BJ (cell line): ENCODE results near the gene SPN. TPM values are rescaled to one million over a fixed set of nuclear protein-coding genes. Genes with fewer than 3 reads are reported as not detected.

Source experiments
- CTCF ChIA-PET: fragments of 350-600 bp; formaldehyde crosslinking; extraction: SDS; loops from one replicate; lab custom pipeline; 2021; ENCODE audit warnings: antibody characterized with exemption, inconsistent platforms; lab: Yijun Ruan, JAX
- POLR2A ChIA-PET: fragments of 300-600 bp; sonication (Branson Sonifier 250); formaldehyde crosslinking; extraction: SDS; loops from one replicate; lab custom pipeline; 2021; ENCODE audit warnings: antibody characterized with exemption; lab: Charles Lee
- DNase-seq: peaks from one replicate; pipeline ENCODE4 v3.0.0-alpha.2; 2011; ENCODE audit warnings: low read depth
- H3K27me3 ChIP-seq: 2 replicates; pipeline ENCODE4 v1.6.0; 2011; ENCODE audit warnings: low read length; ENCODE audit not compliant: control insufficient read depth, insufficient read depth
- H3K36me3 ChIP-seq: 2 replicates; pipeline ENCODE4 v1.5.1; 2011; ENCODE audit warnings: low read length; ENCODE audit not compliant: control insufficient read depth, insufficient read depth
- H3K4me3 ChIP-seq: 2 replicates; pipeline ENCODE4 v1.5.1; 2011; ENCODE audit warnings: low read depth, mild to moderate bottlenecking, control low read depth, low read length
- CTCF ChIP-seq: IDR thresholded peaks from 2 replicates; pipeline ENCODE4 v1.5.1; 2011; ENCODE audit warnings: low read depth, mild to moderate bottlenecking, control low read depth, inconsistent platforms, low read length, moderate library complexity; ENCODE audit not compliant: insufficient read depth
- polyA plus RNA-seq: library from polyadenylated mRNA; depleted of rRNA; stranded (reverse); fragments of >200 nt; gene quantifications from 2 replicates; pipeline ENCODE4 v1.2.3, GENCODE V29; 2011

The SPN gene
- polyA plus RNA-seq, 1 experiment = not detected

GRCh38 chr16:29698484-29699323 is 35.7 kb downstream of the SPN start:
- no peaks in the 10 kb centered on the region for H3K36me3 ChIP-seq
- POLR2A ChIA-PET = no interaction called here
- no peak for TF ChIP-seq CTCF
- no peak overlapping the region for H3K4me3 ChIP-seq
- no peaks in the 10 kb centered on the region for H3K27me3 ChIP-seq
- CTCF ChIA-PET = interaction anchor here (0.9 to 2.9 kb wide), 8 partner anchors 11 to 333 kb away, joined by 4 to 32 read pairs (median 8); partner anchors contain the start of genes KIF22 and TLCD3B
- DNase-seq = no peak

GRCh38 chr16:29699324-29700219 is 36.5 kb downstream of the SPN start:
- no peak for TF ChIP-seq CTCF
- Histone ChIP-seq H3K36me3 (no peaks in the 10 kb centered on the region), H3K4me3 (no peak overlapping the region), H3K27me3 (no peaks in the 10 kb centered on the region)
- CTCF ChIA-PET = interaction anchor here (0.9 to 2.9 kb wide), 22 partner anchors 8 to 726 kb away, joined by 3 to 32 read pairs (median 4); partner anchors contain the start of genes C16orf92, KIF22, QPRT and TLCD3B
- no peak for DNase-seq
- POLR2A ChIA-PET = interaction anchor here (0.5 kb wide), 1 partner anchor 247 kb away, joined by 4 read pairs; no protein-coding TSS in a partner anchor

GRCh38 chr16:29700253-29700987 is 37.4 kb downstream of the SPN start:
- POLR2A ChIA-PET = interaction anchor here (0.5 to 0.7 kb wide), 4 partner anchors 115 to 459 kb away, joined by 4 to 21 read pairs (median 8); no protein-coding TSS in a partner anchor
- H3K27me3 ChIP-seq = no peaks in the 10 kb centered on the region
- H3K36me3 ChIP-seq = no peaks in the 10 kb centered on the region
- peak; percentile 93 for TF ChIP-seq CTCF
- CTCF ChIA-PET = interaction anchor here (0.5 to 2.9 kb wide), 32 partner anchors 8 to 726 kb away, joined by 3 to 32 read pairs (median 4); partner anchors contain the start of genes C16orf92, INO80E, QPRT and TLCD3B
- DNase-seq = peak; percentile 45
- H3K4me3 ChIP-seq = no peak overlapping the region

- no peaks in the 10 kb centered on the region for H3K36me3 ChIP-seq
- no peak for DNase-seq
- TF ChIP-seq CTCF = no peak
- H3K27me3 ChIP-seq = no peaks in the 10 kb centered on the region
- no peak overlapping the region for H3K4me3 ChIP-seq
- ChIA-PET POLR2A (interaction anchor here (0.7 kb wide), 1 partner anchor 208 kb away, joined by 11 read pairs; no protein-coding TSS in a partner anchor), CTCF (interaction anchor here (0.8 to 2.9 kb wide), 16 partner anchors 9 to 585 kb away, joined by 3 to 32 read pairs (median 5); partner anchors contain the start of genes INO80E and TLCD3B)
Observed at GRCh38 chr16:29701214-29701555, 38.1 kb downstream of the SPN start.
